ENCODE data around the gene SIGLEC15. TPM values are rescaled to one million over a fixed set of nuclear protein-coding genes. Genes with fewer than 3 reads are reported as not detected.

The SIGLEC15 gene
- polyA plus RNA-seq, 4 donors, result 0.90 to 8.6 (median 1.8) TPM

- 93 to 98% (median 95%) methylated on average over 3 of the region's 3 CpGs for WGBS, 3 donors
- no peaks in the 10 kb centered on the region for H3K27me3 ChIP-seq (ENCODE audit: control insufficient read depth in 3 of 3, insufficient read depth in 3 of 3, low read length in 3 of 3)
- FAIRE-seq (no peak), DNase-seq (no peak)
- no peaks in the 10 kb centered on the region for H3K4me1 ChIP-seq (ENCODE audit: control insufficient read depth in 3 of 3, insufficient read depth in 2 of 3, low read depth in 1 of 3, low read length in 2 of 3)
- H3K36me3 ChIP-seq (ENCODE audit: control insufficient read depth in 3 of 3, insufficient read depth in 2 of 3, low read depth in 1 of 3, low read length in 3 of 3), result peaks cover 2 to 17% (median 11%) of the 10 kb centered on the region in 3 donors
- no peak overlapping the region for H3K27ac ChIP-seq (ENCODE audit: low read depth in 1 of 3, low read length in 2 of 3)
- no peaks in the 10 kb centered on the region for H3K9me3 ChIP-seq (ENCODE audit: control insufficient read depth in 2 of 2, insufficient read depth in 1 of 2, low read depth in 1 of 2, low read length in 1 of 2)
- no peak overlapping the region for H3K4me3 ChIP-seq (ENCODE audit: low read depth in 1 of 3, low read length in 3 of 3)
Observed at GRCh38 chr18:45889419-45890064, 64.1 kb downstream of the SIGLEC15 start.

GRCh38 chr18:45890606-45891005 lies 65.1 kb downstream of the SIGLEC15 start:
- 91 to 100% (median 100%) methylated on average over 1 of the region's 1 CpG for WGBS, 3 donors
- no peaks in the 10 kb centered on the region for H3K4me1 ChIP-seq (ENCODE audit: control insufficient read depth in 3 of 3, insufficient read depth in 2 of 3, low read depth in 1 of 3, low read length in 2 of 3)
- no peak for FAIRE-seq

GRCh38 chr18:45891806-45892205 lies 66.3 kb downstream of the SIGLEC15 start:
- Histone ChIP-seq H3K4me1 (ENCODE audit: control insufficient read depth in 3 of 3, insufficient read depth in 2 of 3, low read depth in 1 of 3, low read length in 2 of 3) (no peaks in the 10 kb centered on the region), H3K36me3 (ENCODE audit: control insufficient read depth in 3 of 3, insufficient read depth in 2 of 3, low read depth in 1 of 3, low read length in 3 of 3) (peaks cover 2 to 20% (median 14%) of the 10 kb centered on the region in 3 donors), H3K4me3 (ENCODE audit: low read depth in 1 of 3, low read length in 3 of 3) (no peak overlapping the region), H3K27me3 (ENCODE audit: control insufficient read depth in 3 of 3, insufficient read depth in 3 of 3, low read length in 3 of 3) (no peaks in the 10 kb centered on the region), H3K9me3 (ENCODE audit: control insufficient read depth in 2 of 2, insufficient read depth in 1 of 2, low read depth in 1 of 2, low read length in 1 of 2) (no peaks in the 10 kb centered on the region), H3K27ac (ENCODE audit: low read depth in 1 of 3, low read length in 2 of 3) (no peak overlapping the region)
- FAIRE-seq (no peak), DNase-seq (no peak)
- WGBS, 3 donors, result 85 to 100% (median 94%) methylated on average over 2 of the region's 2 CpGs

More at GRCh38 chr18:45890606-45891005, 65.1 kb downstream of the SIGLEC15 start:
- DNase-seq, result no peak
- Histone ChIP-seq H3K4me3 (ENCODE audit: low read depth in 1 of 3, low read length in 3 of 3) (no peak overlapping the region), H3K36me3 (ENCODE audit: control insufficient read depth in 3 of 3, insufficient read depth in 2 of 3, low read depth in 1 of 3, low read length in 3 of 3) (peaks cover 2 to 17% (median 14%) of the 10 kb centered on the region in 3 donors), H3K27me3 (ENCODE audit: control insufficient read depth in 3 of 3, insufficient read depth in 3 of 3, low read length in 3 of 3) (no peaks in the 10 kb centered on the region), H3K9me3 (ENCODE audit: control insufficient read depth in 2 of 2, insufficient read depth in 1 of 2, low read depth in 1 of 2, low read length in 1 of 2) (no peaks in the 10 kb centered on the region), H3K27ac (ENCODE audit: low read depth in 1 of 3, low read length in 2 of 3) (no peak overlapping the region)

Other genes starting within 250 kb of the SIGLEC15 start
- gene SLC14A2, start 210.2 kb upstream of the SIGLEC15 start, polyA plus RNA-seq, result 10 to 100 TPM in 1 of 4 donors, 1 to 10 TPM in 1, under 1 TPM in 2; 0.04 to 10.8 (median 1.3) TPM
- gene SLC14A1, start 101.5 kb upstream of the SIGLEC15 start, polyA plus RNA-seq, result 1 to 10 TPM in 1 of 4 donors, under 1 TPM in 1, not detected in 2; 0.56 to 1.3 TPM
- 10 to 100 TPM in 1 of 4 donors, 1 to 10 TPM in 3; 3.5 to 23.5 (median 4.3) TPM for gene EPG5, start 141.7 kb downstream of the SIGLEC15 start, polyA plus RNA-seq
- 10 to 100 TPM in 1 of 4 donors, 1 to 10 TPM in 3; 2.0 to 13.3 (median 4.2) TPM for gene PSTPIP2, start 246.6 kb downstream of the SIGLEC15 start, polyA plus RNA-seq